Tongue (tissue), 2 donors: Measurements from ENCODE around the gene GTF2A1L. TPM values are rescaled to one million over a fixed set of nuclear protein-coding genes. Genes with fewer than 3 reads are reported as not detected.
"Not testable (repeated sequence)": the region's sequence is repeated elsewhere in the genome, so short reads cannot be mapped to it uniquely, and the experiment has no call there.

Source experiments
- DNase-seq: peaks from one replicate; pipeline ENCODE4 v3.0.0-alpha.2; 2015
- total RNA-seq: library from RNA; depleted of rRNA; stranded (reverse); fragments of >200 nt; gene quantifications from one replicate; pipeline ENCODE4 v1.2.3, GENCODE V29; 2014

Gene GTF2A1L
- total RNA-seq, 1 donor from 2014 or later: 5.0 TPM

DNA sequence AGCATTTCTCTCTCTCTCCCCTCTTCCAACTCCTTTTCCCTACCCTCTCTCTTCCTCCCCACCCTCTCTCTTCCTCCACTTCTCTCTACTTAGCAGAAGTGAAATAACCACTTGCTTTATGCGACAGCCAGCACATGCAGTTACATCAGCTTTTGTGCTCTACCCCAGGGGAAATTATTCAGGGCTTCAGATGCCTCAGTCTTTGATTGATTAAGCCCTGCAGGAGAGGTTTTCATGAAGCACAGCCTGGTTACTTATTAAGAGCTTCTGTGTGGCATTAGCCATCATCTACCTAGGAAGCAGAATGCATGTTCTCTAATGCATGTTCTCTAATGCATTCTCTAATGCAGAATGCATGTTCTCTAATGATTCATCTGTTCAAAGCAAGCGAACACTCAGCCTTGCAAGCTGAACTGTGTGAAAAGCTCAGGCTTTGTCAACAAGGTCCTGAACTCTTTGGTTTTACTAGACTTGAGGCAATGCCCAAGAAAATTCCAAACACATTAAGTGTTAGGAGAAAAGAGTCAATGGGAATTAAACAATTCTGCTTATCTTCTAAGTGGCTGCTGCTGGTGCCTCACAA, 81.8 kb downstream of the GTF2A1L start:
- no peak for DNase-seq

DNA sequence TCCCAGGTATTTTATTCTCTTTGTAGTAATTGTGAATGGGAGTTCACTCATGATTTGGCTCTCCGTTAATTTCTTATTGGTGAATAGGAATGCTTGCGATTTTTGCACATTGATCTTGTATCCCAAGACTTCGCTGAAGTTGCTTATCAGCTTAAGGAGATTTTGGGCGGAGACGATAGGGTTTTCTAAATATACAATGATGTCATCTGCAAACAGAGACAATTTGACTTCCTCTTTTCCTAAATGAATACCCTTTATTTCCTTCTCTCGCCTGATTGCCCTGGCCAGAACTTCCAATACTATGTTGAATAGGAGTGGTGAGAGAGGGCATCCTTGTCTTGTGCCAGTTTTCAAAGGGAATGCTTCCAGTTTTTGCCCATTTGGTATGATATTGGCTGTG, 86.0 kb downstream of the GTF2A1L start:
- DNase-seq: not testable (repeated sequence)

DNA sequence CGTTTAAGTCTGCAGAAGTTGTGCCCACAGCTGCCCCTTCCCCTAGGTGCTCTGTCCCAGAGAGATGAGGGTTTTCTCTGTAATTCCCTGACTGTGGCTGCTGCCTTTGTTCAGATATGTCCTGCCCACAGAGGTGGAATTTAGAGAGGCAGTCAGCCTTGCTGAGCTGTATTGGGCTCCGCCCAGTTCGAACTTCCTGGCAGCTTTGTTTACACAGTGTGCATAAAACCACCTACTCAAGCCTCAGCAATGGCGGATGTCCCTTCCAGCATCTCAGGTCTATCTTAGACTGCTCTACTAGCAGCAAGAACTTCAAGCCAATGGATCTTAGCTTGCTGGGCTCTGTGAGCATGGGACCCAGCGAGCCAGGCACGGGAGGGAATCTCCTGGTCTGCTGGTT, 89.8 kb downstream of the GTF2A1L start:
- DNase-seq: no peak

DNA sequence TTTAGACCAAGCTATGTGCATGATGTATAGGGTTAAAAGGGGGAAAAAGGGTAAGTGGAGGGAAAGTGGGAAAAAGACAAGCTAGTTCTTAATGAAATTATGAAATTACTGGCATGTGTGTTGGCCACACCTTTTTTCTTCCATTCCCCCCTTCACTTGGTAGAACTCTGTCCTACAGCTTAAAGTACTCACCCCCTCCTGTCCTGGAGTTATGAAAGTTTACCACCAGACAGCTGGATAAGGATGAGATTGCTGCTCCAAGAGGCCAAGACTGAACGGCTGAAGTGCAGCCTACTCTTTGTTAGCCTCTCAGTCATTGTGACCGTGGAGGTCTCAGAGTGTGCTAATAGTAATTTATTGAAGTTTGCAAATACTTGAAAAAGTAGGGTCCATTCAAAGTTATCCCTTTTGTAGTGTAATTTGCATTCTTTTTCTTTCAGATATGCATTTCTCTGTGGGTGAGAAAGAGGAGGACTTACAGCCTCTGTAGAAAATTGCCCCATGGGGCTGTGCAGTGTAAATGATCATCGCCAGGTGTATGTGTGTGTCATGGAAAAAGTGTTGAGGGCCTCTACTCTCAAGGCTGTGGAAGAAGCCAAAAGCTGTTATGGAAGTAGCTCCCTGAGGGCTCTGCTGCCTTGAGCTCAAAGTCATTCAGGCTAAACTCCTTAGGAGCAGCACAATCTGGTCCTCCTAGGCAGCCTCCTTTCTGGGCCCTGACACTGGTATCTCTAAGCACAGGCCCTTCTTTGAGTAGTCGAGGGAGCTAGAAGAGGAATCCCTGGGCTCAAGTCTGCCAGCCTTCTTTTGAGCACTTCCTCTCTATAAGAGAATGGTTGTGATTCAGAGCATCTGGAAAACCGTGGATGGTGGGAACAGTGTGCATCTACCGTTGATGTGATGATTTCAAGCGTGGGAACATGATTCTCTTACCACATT, 91.7 kb downstream of the GTF2A1L start:
- peak; percentile 38 for DNase-seq

DNA sequence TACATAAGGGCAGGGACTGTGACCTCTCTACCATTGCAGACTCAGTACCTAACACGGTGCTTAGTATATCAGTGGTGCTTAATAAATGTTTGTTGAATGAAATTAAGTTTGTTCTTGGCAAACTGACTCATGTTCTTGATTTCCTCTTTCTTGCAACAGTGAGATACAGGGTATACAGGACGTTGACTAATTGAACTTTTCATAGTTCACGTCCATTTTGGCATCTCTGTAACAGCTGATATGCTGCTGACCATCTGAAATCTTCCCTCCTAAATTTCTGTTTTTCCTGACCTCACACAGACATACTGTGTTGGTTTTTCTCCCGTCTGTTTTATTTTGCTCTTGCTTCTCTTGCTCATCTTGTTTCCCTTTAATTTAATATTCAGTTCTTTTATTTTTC, 93.7 kb downstream of the GTF2A1L start:
- DNase-seq: no peak

DNA sequence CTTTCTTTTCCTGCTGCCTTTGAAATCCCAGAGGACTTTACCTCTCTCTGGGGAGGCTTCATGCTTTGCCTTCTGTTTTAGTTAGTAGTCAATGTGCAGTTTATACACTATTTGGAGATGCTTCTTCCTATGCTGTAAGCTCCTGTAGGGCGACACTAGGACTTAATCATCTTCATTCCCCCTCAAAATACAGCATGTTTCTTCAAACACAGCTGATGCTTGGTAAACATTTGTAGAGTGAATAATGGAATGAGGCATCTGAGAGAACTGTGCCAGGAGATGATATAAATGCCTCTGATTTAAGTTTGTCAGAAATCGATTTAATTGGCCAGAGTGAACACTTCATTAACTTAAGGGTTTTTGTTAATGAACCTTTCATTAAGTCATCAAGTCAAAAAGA, 94.5 kb downstream of the GTF2A1L start:
- no peak for DNase-seq

DNA sequence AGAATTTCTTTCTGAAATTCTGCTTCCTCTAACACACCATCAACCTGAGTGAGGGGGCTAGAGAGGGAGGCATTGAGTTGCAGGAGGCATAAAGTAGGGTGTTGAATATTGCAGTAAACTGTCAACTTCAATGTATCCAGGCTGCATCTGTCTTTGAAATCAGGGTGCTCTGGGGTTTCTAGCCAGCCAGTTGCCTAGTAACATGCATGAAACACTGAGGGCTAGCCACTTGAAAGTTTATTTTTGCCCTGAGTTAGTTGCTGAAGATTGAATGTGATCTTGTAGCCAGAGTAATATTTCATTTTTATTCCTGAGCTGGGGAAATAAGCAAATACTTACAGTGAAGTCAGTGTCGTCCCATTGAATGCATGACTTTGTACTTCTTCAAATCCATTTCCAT, 96.0 kb downstream of the GTF2A1L start:
- DNase-seq: peak; percentile 57

DNA sequence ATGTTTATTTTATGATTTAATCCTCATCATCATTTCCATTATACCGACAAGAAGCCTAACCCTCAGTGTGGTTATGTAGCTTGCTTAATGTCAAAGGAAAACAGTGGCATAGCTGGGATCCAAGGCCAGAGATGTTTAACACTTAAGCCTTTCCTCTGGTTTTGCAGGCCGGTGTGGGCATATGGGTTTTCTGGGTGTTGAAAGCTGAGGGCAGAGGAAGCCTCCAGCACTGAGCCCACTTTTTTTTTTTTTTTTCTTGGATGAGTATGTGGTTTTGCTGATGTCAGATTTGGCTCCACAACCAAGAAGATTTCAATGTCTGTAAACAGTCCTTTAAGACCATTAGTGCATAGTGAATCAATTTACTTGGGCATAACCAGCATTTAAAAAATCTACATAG, 96.6 kb downstream of the GTF2A1L start:
- peak; percentile 86 for DNase-seq

DNA sequence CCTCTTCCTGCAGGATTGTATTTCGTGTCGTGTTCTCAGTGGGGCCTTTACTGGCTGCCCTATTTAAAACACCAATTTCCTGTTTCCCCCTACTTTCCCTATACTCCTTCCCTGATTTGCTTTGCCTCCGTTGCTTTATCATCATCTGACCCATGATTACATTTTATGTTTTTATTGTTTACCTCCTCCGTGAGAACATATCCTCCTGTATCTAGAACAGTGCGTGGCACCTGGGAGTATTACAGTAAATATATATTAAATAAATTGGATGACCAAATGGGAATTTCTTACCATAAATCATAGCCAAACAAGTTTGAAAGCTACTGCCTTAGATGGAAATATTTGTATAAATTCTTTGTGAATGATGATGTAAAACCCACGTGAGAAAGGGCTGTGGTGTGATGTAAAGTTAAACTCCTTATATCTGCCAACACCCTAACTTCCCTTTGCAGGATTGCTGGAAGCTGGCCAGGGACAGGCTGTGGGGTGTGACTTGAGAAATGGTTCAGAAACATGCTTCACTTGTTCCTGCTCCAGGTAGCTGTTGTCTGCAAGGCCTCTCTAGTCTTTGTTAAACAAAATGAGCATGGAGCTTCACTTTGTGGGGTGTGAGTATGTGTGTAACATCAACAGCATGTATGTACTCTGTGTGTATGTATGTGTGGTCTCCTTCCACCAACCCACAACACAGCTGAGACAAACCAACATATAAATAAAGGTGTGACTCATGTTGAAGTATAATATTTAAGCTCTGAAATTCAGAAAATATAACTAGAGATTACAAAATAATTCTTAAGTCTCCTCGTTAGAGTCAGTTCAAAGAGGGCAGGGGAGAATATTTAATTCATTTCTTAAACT, 97.6 kb downstream of the GTF2A1L start:
- peak; percentile 67 for DNase-seq

DNA sequence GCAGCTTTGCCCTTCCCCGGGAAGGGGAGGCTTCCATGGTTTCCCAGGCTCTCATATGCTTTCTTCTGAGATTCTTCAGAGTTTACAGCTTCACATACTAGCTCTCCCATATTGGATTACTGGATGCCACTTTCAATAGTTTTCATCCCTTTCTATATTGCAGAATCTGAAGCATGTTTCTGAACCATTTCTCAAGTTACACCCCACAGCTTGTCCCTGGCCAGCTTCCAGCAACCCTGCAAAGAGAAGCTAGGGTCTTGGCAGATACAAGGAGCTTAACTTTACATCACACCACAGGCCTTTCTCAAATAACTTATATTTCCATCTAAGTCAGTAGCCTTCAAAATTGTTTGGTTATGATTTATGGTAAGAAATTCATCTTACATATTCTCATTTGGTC, 98.3 kb downstream of the GTF2A1L start:
- peak; percentile 84 for DNase-seq

DNA sequence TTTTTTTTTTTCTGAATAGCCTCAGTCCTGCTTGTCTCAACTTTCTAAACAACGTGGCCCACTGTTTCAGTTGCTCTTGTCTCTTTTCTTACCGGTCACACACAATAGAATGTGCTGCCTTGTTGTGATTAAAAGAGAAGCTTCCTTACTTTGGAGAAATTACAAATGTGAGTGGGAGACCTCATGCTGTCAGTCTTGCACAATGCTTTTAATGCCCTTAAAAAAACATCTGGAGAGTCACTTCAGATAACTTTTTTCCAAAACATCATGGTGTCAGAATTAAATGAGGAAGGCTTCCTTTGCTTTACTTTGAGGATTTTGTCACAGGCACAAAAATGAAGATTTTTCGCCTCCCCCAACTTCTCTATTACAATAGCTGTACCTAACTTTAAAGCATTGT, 100.2 kb downstream of the GTF2A1L start:
- no peak for DNase-seq

DNA sequence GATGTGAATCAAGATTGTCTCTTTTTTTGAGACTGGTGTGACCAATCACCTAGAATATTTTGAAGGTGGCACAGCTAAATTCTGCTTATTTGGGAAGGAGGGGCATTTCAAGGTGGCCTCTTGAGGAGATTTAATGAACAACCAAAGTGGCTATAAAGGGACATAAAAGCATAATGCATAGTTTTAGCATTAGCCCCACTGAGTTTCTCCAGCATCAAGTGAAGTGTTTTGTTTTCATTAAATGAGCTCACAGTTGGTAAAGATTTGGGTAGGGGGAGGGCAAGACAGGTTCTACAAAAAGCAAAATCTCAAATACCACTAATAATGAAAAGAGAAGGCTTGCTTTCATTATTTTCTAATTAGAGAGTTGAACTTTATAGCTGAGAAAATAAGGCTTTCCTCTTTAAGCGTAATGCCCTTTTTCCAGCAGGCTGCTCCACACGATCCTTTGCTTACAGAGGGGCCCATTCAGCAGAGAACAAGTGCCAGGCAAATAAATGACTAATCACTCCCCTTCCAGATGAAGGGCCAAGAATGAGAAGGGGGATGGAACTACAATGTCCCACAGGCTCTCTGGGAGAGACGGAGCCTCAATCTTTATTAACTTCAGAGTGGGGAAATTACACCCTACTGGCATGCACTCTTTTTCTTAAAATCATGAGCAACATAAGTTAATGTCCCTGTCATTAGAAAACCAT, 102.0 kb downstream of the GTF2A1L start:
- DNase-seq: no peak

DNA sequence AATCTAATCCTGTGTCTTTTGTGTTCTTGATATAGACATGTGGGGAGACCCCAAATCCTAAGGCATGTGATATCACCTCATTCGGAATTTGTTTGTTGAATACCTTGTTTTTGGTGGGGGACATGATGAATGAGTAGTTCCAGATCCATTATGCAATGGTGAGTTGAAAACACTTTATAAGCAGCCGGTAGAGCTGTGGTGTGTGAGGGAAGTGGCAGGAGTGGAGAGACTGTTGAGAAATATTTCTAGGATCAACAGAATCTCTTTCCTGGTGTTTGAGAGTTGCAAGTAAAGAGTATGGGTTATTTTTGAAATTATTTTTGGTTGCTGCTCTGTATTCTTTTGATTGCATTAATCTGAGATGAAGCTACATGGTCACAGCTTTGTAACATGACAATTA, 103.5 kb downstream of the GTF2A1L start:
- DNase-seq: no peak

DNA sequence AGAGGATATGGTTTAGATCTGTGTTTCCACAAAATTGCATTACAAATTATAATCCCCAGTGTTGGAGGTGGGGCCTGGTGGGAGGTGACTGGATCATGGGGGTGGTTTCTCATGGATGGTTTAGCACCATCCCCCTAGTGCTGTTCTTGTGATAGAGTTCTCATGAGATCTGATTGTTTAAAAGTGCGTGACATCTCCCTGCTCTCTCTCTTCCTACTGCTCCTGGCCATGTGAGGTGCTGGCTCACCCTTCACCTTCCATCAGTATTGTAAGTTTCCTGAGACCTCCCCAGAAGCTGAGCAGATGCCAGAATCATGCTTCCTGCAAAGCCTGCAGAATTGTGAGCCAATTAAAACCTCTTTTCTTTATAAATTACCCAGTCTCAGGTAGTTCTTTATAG, 104.7 kb downstream of the GTF2A1L start:
- no peak for DNase-seq

DNA sequence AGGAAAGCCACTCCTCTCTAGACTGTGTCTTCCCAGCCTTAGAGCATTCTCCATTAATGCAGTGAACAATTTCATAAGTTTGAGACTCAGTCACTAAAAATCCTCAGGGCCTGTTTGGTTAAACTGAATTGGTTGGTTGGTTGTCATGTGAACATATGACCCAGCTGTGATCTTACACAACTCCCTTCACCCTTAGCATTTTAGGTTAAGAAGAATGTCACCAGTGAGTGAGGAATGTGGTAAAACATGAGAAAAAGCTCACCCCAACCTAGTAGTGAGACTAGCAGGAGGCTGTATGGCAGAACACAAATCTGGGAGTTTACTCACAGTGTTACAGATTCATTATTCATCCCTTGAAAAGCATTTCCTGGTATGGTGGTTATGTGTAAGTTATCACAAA, 105.5 kb downstream of the GTF2A1L start:
- no peak for DNase-seq

DNA sequence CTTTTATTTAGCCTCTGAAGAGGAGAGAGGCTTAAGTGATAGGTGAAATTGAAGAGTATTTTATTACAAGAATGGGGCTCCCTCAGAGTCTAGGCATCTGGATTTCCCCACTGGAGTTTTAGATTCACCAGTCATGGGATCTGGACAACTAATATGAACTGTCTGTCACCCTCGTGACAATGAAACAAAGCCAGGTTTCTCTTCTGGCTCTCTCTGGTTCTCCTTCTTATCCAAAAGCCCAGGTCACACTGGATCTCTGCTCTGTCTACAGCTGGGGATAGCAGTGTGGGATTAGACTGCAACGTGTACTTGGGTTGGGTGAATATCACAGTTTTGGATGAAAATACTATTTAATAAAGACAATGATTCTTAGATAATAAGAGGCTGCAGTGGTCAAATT, 106.6 kb downstream of the GTF2A1L start:
- DNase-seq: no peak

DNA sequence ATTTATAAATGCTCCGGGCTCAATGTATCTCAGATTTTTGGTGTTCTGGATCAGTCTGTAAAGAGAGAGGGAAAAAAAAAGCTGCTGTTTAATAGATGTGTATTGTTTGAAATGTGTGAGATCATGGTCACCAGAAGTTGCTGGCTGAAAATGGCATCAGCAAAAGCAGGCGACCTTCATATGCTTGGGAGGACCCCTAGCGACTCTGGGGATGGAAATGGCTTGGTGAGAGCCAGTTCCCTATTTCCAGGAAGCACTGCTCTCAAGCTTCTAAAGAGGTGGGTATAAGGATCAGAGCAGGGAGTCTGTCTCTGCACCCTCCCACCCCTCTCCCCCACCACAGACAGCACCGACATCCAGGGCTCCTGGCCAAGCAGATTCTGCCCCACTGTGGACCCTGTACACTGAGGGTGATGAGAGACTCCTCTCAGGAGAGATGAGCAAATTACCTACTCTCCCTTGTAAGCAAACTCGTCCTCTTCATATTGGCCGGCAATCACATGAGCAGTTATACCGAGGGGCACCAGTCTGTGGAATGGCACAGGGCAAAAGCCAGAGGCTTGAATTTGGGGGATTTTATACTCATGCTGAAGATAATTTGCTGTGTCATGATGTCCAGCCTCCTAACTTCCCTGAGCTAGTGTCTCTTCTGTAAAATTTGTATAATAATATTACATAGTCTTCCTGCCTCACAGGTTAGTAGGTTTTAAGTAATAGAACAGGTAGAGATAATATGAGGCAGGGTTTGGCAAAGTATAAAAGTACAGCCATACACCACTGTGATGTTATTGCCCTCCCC, 108.2 kb downstream of the GTF2A1L start:
- DNase-seq: no peak

DNA sequence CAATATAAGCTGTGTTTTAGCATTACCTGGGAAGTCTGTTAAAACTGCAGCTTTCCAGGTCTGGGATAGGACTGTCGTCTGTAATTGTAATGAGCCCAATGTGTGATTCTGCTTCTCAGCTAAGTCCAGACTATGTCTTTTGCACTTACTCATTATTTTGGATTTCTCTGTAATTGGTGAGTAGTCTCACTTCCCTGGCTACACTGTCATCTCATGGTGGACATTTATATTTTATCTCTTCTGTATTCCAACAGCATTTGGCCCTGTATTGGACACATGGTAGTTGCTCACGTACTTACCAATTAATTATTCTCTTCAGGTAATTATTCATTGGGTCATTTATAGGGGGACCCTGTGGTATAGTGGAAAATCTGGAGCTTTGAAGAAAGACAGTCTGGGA, 109.9 kb downstream of the GTF2A1L start:
- peak; percentile 48 for DNase-seq

DNA sequence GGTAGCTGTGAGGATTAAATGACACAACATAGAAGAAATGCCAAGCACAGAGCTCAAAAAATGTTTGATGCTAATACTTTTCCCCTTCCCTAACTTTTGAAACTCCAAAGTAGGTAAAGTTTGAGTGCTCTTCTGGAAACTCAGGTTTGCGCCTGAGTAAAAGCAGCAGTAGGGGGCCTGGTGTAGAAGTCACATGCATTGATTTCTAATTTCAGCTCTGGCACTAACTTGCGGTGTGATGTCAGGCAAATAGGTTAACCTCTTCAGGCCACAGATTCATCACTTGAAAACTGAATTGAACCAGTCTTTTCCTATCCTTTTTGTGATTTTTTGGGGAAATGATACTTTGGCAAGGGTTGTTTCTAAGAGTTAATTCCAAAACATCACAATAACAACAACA, 110.6 kb downstream of the GTF2A1L start:
- peak; percentile 31 for DNase-seq

DNA sequence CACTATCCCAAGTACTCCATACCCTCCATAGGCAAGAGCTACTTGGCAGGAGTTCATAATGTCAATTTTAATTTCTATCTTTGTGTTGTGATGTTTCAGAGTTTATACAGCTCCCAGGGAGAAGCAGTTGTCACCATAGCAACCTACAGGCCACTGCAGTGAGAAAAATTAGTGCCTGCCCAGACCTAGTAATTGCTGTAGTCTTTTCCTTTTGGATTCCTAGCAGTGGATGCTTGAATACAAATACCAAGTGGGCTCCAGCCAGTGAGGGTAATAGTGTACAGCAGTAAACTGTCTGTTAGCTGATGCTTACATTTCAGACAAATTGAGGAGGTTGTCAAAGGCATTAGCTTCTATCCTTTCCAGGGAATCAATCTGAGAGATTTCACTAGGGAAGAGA, 111.2 kb downstream of the GTF2A1L start:
- DNase-seq: peak; percentile 35
